Stimulated activated CD4-positive, alpha-beta T cell treated with anti-CD3 and anti-CD28 coated beads, Interleukin-12 subunit alpha, Interleukin-12 subunit beta, amount 100 ng/mL, for 4 hours (primary cell): ENCODE measurements around the gene TLCD3B.

Experiments
- DNase-seq: peaks from one replicate; pipeline ENCODE4 v3.0.0-alpha.2; 2020

TLCD3B gene

GRCh38 chr16:30003670-30004423 is 27.2 kb downstream of the TLCD3B start:
- no peak for DNase-seq

- no peak for DNase-seq
Measured at GRCh38 chr16:30002614-30003346, 28.3 kb downstream of the TLCD3B start.

GRCh38 chr16:30000735-30001631 is 30.1 kb downstream of the TLCD3B start:
- DNase-seq: no peak

- DNase-seq: no peak
Measured at GRCh38 chr16:29999605-30000004, 31.5 kb downstream of the TLCD3B start.

- DNase-seq: no peak
Measured at GRCh38 chr16:29996766-29997250, 34.3 kb downstream of the TLCD3B start.

GRCh38 chr16:29995911-29996765 is 34.9 kb downstream of the TLCD3B start, which contains the start of gene INO80E:
Gene INO80E (plus strand): TSS chr16:29996241. CDS start chr16:29996311, 70 bp downstream.
- peak; percentile 99 for DNase-seq

DNA sequence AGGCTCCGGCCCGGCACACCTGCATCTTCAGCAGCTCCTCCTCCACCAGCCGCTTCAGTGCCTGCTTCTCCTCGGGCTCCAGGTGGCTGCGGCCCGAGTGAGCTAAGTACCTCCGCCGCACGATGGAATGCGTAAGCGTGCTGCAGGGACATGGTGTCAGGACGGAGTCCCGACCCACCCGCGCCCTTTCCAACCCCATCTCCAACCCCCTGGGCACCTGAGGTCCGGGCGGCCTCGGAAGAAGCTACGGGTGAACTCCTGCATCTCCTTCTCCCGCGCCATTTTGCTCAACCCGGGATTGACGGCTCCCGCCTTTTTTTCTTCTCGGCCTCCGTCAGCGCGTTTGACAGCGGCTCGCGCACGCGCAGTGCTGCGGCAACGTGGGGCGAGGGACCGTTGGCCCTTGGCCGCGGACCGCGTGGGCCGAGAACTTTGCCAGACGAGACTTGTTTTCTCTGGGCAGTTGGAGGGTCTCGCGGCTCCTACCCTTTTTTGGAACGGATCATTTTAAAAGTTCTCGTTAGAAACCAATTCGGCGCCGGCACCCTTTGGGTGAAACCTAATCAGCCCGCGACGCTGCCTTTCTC is 35.7 kb downstream of the TLCD3B start, which contains the start of gene HIRIP3:
Gene HIRIP3 (minus strand): TSS at position 294 of the 587 bp plus-strand sequence. CDS start 12 bp downstream, at position 282.
- peak; percentile 84 for DNase-seq

- DNase-seq: peak; percentile 74
Measured at GRCh38 chr16:29994600-29995323, 36.3 kb downstream of the TLCD3B start.

DNA sequence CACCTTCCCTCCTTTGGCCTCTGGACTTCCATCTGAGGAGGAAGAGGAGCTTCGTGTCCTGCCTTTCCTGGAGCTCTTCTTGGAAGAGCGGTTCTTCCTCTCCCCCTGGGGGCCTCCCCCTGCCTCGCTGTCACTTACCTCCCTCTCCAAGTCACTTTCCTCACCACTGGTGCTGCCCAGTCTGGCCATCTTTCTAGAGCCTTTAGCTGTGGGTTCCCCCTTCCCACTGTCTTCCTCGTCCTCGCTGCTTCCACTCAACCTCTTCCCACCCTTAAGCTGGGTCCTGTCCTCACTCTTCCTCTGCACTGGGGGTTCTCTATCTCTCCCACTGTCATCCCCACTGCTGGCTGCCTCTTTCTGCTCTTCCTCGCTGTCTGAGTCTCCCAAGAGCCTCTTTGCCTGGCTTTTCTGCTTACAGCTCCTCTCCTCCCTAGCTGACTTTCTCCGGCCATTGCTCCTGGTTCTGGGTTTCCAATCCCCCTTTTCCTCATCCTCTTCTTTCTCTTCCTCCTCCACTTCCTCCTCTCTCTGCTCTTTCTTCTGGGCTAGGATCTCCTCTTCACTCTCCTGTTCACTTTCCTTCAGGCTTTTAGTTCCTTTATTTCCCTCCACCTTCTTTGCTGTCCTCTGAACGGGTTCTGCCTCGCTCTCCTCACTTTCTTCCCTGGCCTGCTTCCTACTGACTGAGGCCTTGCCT is 37.0 kb downstream of the TLCD3B start:
- DNase-seq: no peak

DNA sequence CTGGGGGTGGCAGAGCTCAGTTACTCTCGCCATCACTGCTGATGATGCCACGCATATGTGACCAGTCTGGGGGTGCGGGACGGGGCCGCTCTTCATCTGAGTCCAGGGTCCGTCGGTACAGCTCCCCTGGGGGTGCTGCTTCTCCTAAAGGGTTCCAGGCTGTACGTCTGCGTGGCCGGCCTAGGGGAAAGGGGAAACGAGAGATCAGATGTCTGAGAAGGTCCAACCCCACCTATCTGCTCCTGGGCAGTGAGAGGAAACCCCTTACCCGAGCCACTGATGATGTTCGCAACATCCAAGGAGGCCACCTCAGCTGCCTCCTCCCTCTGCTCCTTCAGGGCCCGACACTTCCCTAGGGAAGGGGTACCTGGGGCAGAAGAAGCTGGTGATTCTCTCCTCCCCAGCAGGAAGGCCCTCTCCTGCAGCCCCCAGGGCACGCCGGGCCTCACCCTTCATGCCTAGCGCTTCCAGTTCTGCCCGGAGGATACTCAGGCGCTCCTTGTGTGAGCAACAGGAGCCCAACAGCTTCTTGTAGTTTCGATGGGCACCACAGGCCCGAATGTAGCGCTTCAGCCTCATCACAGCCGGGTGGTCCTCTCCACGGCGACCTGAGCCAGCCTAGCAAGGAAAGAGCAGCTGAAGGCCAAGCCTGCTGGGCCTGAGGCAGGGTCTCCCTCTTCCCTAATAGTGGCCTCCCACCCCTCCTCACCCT is 37.7 kb downstream of the TLCD3B start:
- DNase-seq: no peak

DNA sequence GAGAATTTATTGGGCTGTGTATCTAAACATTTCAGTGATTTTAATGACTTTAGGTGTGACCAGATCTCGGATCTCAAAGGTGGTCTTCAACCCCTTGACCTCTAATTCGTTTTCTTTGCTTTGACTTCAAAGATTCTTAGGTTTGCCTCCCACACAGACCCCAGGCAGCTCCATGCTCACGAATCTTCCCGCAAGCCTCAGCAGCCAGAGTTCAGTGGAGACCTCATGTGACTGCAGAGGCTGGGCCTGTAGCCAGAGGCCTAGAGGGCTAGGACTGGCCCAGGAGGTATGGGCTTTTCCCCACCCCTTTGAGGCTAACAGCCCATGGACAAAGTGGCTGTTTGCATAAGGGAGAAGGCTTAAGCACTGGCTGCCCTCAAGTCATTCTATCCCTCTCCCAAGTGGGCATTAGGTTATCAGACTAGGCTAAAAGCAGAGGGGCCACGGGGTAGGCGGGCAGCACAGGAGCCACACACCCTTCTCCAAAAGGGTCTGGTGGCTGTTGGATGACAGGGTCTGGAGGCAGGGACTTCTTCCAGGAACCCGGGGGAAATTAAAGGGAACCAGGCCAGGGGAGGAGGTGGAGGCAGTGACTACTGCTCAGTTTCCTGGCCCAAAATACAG is 38.6 kb downstream of the TLCD3B start:
- DNase-seq: no peak

DNA sequence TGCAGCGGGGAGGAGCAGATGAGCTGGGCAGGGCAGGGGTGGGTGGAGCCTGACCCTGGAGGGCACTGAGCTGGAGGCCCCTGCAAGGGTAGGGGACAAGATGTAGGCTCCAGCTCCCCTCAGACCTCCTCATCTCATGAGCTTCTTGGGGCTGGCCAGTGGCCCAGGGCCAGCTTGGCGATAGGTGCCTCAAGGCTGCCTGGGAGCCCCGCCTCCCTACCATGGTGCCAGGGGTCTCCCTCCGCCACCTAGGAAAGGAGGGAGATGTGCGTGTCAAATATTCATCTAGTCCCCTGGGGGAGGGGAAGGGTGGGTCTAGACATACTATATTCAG is 39.5 kb downstream of the TLCD3B start:
- no peak for DNase-seq

DNA sequence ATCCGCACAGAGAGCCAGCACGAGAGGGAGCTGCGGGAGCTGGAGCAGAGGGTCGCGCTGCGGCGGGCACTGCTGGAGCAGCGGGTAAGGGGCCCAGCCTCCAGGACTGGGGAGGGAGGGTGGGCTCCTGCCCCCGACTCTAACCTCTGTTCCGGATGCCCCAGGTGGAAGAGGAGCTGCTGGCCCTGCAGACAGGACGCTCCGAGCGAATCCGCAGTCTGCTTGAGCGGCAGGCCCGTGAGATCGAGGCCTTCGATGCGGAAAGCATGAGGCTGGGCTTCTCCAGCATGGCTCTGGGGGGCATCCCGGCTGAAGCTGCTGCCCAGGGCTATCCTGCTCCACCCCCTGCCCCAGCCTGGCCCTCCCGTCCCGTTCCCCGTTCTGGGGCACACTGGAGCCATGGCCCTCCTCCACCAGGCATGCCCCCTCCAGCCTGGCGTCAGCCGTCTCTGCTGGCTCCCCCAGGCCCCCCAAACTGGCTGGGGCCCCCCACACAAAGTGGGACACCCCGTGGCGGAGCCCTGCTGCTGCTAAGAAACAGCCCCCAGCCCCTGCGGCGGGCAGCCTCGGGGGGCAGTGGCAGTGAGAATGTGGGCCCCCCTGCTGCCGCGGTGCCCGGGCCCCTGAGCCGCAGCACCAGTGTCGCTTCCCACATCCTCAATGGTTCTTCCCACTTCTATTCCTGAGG is 40.0 kb downstream of the TLCD3B start:
- DNase-seq: no peak

DNA sequence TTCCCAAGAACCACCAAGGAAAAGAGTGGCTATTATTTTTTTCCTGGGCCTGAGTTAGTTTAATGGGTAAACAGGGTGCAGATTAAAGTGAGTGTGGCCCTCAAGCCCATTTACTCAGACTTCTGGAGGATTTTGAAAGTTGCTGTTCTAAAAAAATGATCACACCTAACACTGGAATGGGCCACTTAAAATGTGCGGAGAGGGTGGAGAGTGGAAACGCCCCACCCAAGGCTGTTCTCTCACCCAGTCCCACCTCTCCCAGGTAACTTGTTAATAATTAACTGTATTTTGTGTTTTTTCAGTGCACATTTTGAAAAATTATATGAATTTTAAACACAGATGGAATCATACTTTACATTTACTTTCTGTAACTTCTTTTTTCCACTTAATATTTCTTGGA is 41.0 kb downstream of the TLCD3B start:
- no peak for DNase-seq

DNA sequence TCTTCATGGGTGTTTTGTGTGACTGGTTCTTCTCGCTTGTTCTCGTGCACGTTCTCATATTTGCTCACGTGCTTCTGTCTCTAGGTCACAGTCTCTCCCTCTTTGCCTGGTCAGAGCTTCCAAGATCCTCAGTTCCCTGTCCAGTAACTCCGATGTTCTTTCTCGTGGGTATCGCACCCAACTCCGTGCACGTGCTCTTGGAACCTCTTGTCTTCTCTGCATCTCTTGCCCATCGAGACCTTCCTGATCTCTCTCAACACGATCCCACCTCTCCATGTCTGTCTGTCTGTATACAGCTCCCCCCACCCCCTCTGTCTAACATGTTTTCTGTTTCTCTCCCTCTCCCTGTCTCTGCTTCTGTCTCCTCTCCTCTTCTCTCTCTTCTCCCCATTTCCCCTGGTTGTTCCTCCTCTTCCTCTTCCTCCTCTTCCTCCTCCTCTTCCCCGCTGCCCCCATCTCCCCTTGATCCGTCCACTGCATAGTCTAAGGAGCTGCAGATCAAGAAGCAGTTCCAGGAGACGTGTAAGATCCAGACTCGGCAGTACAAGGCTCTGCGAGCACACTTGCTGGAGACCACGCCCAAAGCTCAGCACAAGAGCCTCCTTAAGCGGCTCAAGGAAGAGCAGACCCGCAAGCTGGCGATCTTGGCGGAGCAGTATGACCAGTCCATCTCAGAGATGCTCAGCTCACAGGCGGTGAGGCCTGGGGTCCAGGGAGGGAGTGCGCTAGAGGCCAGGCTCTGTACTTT is 41.8 kb downstream of the TLCD3B start:
- DNase-seq: no peak

DNA sequence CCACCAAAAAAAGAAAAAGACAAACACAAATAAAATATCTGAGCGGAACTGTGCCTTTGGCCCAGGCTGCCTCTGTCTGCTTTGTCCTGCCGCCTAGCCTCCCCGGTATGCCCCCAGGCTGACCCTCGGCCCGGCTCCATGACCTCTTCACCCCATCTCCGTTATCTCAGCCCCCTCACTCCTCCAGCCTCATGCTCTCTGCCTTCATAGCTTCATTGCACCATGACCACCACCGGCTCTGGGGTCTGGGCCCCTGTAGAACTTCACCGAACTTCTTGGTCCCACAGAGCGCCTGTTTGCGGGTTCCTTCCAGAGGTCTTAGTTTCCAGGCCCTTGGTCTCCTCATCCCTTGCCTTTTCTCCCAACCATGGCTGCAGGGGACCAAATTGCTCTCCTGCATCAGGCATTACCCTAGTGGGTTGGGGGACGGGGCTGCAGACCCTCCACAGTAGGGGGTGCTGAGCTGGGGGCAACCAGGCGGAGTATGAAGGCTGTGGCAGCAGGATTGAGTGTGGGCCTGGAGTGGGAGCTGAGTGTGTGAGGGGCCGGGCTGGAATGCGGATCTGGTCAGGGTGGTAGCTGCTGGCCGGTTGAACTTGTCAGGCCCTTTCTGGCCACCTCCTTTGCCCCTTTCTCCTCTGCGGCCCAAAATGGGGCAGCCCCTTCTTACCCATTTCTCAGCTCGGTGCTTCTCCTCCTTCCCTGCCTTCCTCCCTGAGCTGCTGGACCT is 42.6 kb downstream of the TLCD3B start:
- DNase-seq: no peak
